ENCODE measurements around the gene FMNL2. TPM values are rescaled to one million over a fixed set of nuclear protein-coding genes. Genes with fewer than 3 reads are reported as not detected.

FMNL2 gene
- total RNA-seq, 1 experiment from 2014 or later: 50.8 TPM

DNA sequence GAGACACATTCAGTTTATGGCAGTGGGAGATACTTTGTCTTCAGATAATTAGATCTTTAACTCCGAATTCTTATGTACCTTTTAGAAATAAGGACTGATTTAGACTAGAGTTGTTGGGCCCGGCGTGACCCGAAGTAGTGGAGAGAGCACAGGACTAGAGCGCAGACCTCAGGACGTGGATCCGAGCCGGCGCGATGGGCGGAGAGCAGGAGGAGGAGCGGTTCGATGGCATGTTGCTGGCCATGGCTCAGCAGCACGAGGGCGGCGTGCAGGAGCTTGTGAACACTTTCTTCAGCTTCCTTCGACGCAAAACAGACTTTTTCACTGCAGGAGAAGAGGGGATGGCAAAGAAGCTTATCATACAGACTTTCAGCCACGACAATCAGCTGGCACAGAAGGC lies 54.5 kb downstream of the FMNL2 start:
- no peak for DNase-seq (ENCODE audit: low read depth, low spot score)
- in situ Hi-C loops (cut with HindIII; ENCODE audit: low pct_unique_long_range_greater_than_20kb, low sequenced_read_pairs): no loop called here

DNA sequence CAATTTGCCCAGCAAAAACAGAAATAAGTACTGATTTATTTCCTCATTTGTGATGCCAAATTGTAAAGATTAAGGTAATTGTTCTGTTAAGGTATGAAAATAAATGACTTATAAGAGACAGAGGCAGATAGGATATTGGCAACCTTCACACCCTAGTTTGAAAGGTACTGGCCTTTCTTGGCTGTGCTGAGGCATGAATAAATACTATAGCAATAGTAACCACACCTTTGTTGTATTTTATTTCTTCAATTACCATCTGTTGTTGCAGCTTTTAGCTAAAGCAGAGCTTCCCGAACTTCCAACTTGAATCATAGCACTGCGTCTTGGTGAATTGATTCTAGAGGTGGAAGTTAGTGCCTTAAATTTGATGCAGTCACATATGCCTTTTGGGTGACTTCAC lies 55.9 kb downstream of the FMNL2 start:
- no peak for DNase-seq (ENCODE audit: low read depth, low spot score)
- in situ Hi-C loops (cut with HindIII; ENCODE audit: low pct_unique_long_range_greater_than_20kb, low sequenced_read_pairs): no loop called here

DNA sequence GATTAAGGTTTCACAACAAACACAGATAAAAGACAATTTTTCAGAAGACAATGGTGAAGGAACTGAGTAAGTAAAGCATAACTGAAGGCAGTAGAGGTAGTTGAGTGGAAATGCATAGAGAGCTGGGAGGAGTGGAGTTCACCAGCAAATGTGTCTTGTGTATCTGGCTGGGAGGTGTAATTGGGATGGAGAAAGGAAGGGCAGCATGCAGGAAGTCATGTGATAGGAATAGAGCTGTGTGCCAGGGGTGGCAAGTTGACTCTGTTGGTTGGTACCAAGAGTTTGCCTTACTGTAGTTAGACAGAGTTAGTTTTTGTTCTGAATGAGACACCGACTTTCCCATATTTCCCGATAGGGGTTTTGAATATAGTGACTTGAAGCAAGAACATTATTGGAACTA lies 56.3 kb downstream of the FMNL2 start:
- in situ Hi-C loops (cut with HindIII; ENCODE audit: low pct_unique_long_range_greater_than_20kb, low sequenced_read_pairs): no loop called here
- DNase-seq (ENCODE audit: low read depth, low spot score): no peak

DNA sequence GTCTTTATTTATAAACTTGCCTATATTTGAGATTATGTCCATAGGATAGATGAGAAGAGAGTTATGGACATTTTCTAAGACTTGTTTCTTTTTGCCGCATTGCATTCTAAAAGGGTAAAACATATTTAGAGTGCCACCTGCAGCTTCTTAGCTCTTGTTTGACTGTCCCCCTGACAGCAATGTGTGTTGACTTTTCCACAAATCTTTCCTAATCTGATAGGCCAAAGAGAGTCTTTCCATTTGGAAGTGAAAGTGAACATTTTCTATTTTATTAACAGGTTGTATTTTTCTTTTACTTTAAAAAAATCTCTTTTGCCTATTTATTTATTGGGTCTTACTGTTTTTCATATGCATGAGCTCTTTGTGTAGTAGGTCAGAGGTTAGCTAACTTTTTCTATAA lies 58.4 kb downstream of the FMNL2 start:
- DNase-seq (ENCODE audit: low read depth, low spot score): no peak
- in situ Hi-C loops (cut with HindIII; ENCODE audit: low pct_unique_long_range_greater_than_20kb, low sequenced_read_pairs): no loop called here

DNA sequence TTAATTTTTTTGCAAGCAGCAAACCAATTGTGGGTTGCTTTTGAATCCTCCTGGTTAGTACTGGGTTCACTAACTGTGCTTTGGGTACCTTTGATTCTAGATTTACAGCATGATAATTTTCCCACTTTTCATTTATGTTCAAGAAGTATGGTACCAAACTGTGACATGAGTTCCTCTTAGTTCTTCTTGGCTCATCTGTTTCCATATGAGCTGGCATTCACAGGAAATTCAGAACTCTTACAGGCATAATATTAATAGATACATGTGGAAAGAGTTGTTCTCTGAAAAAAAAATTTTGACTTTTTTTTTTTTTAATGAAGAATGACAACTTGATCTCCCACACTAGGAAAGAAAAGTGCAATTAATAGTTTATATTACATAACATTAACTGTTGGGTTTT lies 59.4 kb downstream of the FMNL2 start:
- DNase-seq (ENCODE audit: low read depth, low spot score): no peak
- in situ Hi-C loops (cut with HindIII; ENCODE audit: low pct_unique_long_range_greater_than_20kb, low sequenced_read_pairs): no loop called here

- in situ Hi-C loops (cut with HindIII; ENCODE audit: low pct_unique_long_range_greater_than_20kb, low sequenced_read_pairs): no loop called here
- DNase-seq (ENCODE audit: low read depth, low spot score): no peak
These were observed 60.1 kb downstream of the FMNL2 start for GRCh38 chr2:152395103-152395502.

DNA sequence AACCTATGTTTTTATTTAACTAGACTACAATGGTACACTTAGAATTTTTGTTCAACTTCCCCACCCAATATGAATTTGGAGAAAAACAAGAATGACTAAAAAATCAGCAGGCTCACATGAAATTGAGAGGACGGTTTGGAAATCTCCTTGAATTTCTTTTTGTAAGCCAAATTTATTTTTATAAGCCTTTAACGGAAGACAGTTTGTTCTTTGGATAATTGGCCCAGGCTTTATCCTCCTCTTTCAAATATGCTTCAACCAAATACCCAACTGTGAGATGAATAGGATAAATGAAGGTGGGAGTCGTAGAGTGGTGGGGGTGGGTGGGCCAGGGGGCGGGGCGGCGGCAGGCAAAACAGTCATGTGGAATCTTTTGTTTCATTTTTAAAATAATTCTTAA lies 60.6 kb downstream of the FMNL2 start:
- in situ Hi-C loops (cut with HindIII; ENCODE audit: low pct_unique_long_range_greater_than_20kb, low sequenced_read_pairs): no loop called here
- no peak for DNase-seq (ENCODE audit: low read depth, low spot score)

GRCh38 chr2:152396051-152396511 lies 61.1 kb downstream of the FMNL2 start:
- in situ Hi-C loops (cut with HindIII; ENCODE audit: low pct_unique_long_range_greater_than_20kb, low sequenced_read_pairs): no loop called here
- DNase-seq (ENCODE audit: low read depth, low spot score): no peak

- in situ Hi-C loops (cut with HindIII; ENCODE audit: low pct_unique_long_range_greater_than_20kb, low sequenced_read_pairs): no loop called here
- DNase-seq (ENCODE audit: low read depth, low spot score): no peak
These were observed 61.8 kb downstream of the FMNL2 start for GRCh38 chr2:152396763-152397162.

DNA sequence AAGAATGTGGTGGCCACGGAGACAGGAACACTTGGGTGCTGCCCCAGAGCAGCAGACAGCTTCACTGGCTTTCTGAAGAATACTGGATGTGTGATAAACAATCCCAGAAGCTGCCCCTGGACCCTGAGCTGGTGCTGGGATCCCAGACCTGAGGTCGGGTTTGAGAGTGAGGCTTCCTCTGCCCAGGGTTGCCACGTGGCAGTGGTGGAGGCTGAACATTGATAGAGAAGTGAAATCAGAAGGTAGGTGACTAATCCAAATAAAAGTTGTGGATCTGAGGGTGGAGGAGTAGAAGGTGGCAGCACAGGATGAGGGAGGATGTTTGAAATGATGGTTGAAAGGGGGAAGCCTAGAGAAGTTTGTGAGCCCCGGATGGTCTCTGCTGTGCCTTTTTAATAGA lies 64.0 kb downstream of the FMNL2 start:
- no peak for DNase-seq (ENCODE audit: low read depth, low spot score)
- in situ Hi-C loops (cut with HindIII; ENCODE audit: low pct_unique_long_range_greater_than_20kb, low sequenced_read_pairs): no loop called here

GRCh38 chr2:152400607-152401214 lies 65.7 kb downstream of the FMNL2 start:
- in situ Hi-C loops (cut with HindIII; ENCODE audit: low pct_unique_long_range_greater_than_20kb, low sequenced_read_pairs): no loop called here
- no peak for DNase-seq (ENCODE audit: low read depth, low spot score)

GRCh38 chr2:152402780-152403759 lies 68.1 kb downstream of the FMNL2 start:
- DNase-seq (ENCODE audit: low read depth, low spot score): no peak
- in situ Hi-C loops (cut with HindIII; ENCODE audit: low pct_unique_long_range_greater_than_20kb, low sequenced_read_pairs): no loop called here

DNA sequence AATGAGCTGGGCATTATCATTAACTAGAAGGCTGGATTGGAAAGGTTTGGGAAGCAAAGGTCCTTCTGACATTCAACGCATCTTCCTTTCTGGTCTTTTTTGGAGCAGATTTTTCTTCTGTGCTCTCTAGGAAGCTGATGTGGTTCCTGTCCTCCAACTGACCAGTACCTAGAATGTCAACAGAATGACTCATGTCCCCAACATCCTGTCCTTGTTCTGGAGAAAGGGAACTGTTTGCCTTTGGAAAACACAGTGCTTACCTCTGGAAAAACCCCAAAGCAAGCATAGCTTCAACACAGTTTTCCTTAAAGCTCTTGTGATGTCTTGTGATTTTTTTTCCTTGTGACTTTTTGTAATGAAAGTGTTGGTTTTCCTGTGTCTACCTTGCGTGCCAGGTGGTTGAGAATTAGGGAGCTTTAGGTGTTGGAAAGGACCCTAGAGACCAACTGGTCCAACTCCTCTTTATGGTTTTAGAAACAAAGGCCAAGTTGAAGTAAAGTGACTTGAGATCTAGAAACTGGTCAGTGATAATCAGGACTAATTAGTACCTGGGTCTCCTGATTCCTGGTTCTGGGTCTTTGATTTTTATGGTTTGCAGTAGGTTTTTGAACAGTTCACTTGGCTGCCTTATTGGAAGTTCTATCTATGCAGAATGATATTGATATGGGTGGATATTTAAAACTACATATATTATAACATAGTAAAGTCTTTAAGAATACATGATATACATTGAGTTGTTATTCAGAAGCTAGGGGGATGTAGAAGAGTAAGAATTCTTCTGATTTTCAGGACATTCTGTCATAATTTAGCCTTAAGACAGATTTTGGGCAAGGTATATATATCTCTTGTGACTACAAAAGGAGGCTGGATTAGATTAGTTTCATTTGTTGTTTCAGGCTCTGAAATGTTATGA lies 70.5 kb downstream of the FMNL2 start:
- DNase-seq (ENCODE audit: low read depth, low spot score): no peak
- in situ Hi-C loops (cut with HindIII; ENCODE audit: low pct_unique_long_range_greater_than_20kb, low sequenced_read_pairs): no loop called here

DNA sequence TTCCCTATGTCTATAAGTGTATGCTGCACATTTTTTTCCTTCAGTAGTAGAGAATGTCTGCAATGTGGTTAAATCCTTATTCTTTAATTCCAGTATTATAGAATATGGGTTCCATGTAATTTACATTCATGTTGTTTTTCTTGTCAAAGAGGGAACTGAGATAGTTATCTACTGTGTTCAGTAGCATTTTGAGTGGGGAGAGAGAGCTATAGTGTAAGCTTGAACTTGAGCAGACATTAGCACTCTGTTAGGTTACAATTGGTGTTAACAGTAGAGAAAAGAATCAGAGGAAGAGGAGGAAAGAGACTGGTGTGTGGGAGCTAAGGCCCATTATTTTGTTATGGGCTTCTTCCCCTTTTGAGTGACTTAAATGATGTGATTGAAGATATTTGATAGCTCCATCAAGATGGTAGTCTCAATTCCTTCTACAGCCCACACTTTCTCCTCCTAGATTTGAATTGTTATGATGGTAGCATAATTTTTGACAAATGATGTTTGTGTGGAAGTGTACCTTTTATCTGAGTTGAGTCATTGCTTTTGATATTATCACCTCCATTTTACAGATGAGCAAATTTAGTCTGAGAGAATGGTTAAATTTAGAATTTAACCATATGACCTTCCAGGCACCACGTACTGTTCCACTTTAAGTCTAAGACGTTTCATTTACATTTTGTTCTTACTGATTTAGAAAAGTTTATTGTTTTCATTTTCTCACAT lies 71.3 kb downstream of the FMNL2 start:
- in situ Hi-C loops (cut with HindIII; ENCODE audit: low pct_unique_long_range_greater_than_20kb, low sequenced_read_pairs): no loop called here
- DNase-seq (ENCODE audit: low read depth, low spot score): no peak

DNA sequence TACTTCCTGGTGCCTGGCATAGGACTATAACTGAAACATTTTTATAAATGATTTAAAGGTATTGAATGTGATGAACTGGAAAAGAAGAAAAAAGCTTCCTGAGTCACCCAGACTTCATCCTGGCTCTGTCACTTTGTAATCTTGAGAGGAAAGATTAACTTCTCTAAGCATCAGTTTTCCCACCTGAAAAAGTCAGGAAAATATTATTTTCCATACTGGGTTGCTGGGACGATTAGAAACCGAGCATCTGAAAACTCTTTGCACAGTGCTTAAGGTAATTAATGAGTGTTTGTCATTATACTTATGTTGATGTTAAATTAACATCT lies 71.8 kb downstream of the FMNL2 start:
- in situ Hi-C loops (cut with HindIII; ENCODE audit: low pct_unique_long_range_greater_than_20kb, low sequenced_read_pairs): no loop called here
- no peak for DNase-seq (ENCODE audit: low read depth, low spot score)

GRCh38 chr2:152407204-152407721 lies 72.3 kb downstream of the FMNL2 start:
- peak; percentile 42 for DNase-seq (ENCODE audit: low read depth, low spot score)
- in situ Hi-C loops (cut with HindIII; ENCODE audit: low pct_unique_long_range_greater_than_20kb, low sequenced_read_pairs): no loop called here

- in situ Hi-C loops (cut with HindIII; ENCODE audit: low pct_unique_long_range_greater_than_20kb, low sequenced_read_pairs): no loop called here
- no peak for DNase-seq (ENCODE audit: low read depth, low spot score)
These were observed 72.8 kb downstream of the FMNL2 start for GRCh38 chr2:152407806-152408205.

Measured in SK-MEL-5 (cell line).